BJ (cell line): ENCODE measurements around the gene CGA. TPM values are rescaled to one million over a fixed set of nuclear protein-coding genes. Genes with fewer than 3 reads are reported as not detected.

Experiments
- CTCF ChIA-PET: fragments of 350-600 bp; formaldehyde crosslinking; extraction: SDS; loops from one replicate; lab custom pipeline; 2021; ENCODE audit warnings: antibody characterized with exemption, inconsistent platforms; lab: Yijun Ruan, JAX
- POLR2A ChIA-PET: fragments of 300-600 bp; sonication (Branson Sonifier 250); formaldehyde crosslinking; extraction: SDS; loops from one replicate; lab custom pipeline; 2021; ENCODE audit warnings: antibody characterized with exemption; lab: Charles Lee
- DNase-seq: peaks from one replicate; pipeline ENCODE4 v3.0.0-alpha.2; 2011; ENCODE audit warnings: low read depth
- H3K27me3 ChIP-seq: 2 replicates; pipeline ENCODE4 v1.6.0; 2011; ENCODE audit warnings: low read length; ENCODE audit not compliant: control insufficient read depth, insufficient read depth
- H3K36me3 ChIP-seq: 2 replicates; pipeline ENCODE4 v1.5.1; 2011; ENCODE audit warnings: low read length; ENCODE audit not compliant: control insufficient read depth, insufficient read depth
- H3K4me3 ChIP-seq: 2 replicates; pipeline ENCODE4 v1.5.1; 2011; ENCODE audit warnings: low read depth, mild to moderate bottlenecking, control low read depth, low read length
- CTCF ChIP-seq: IDR thresholded peaks from 2 replicates; pipeline ENCODE4 v1.5.1; 2011; ENCODE audit warnings: low read depth, mild to moderate bottlenecking, control low read depth, inconsistent platforms, low read length, moderate library complexity; ENCODE audit not compliant: insufficient read depth
- polyA plus RNA-seq: library from polyadenylated mRNA; depleted of rRNA; stranded (reverse); fragments of >200 nt; gene quantifications from 2 replicates; pipeline ENCODE4 v1.2.3, GENCODE V29; 2011

The CGA gene
- polyA plus RNA-seq, 1 experiment = 2.6 TPM

- ChIA-PET POLR2A (no interaction called here), CTCF (interaction anchor here (1.1 to 1.3 kb wide), 2 partner anchors 24 to 35 kb away, joined by 3 to 4 read pairs; no protein-coding TSS in a partner anchor)
- no peaks in the 10 kb centered on the region for H3K36me3 ChIP-seq
- TF ChIP-seq CTCF = no peak
- no peaks in the 10 kb centered on the region for H3K27me3 ChIP-seq
- no peak for DNase-seq
- H3K4me3 ChIP-seq = no peak overlapping the region
These were observed 20.7 kb upstream of the CGA start for GRCh38 chr6:87115402-87116135.

- no peaks in the 10 kb centered on the region for H3K27me3 ChIP-seq
- POLR2A ChIA-PET = interaction anchor here (0.6 kb wide), 1 partner anchor 110 kb away, joined by 5 read pairs; no protein-coding TSS in a partner anchor
- no peak for TF ChIP-seq CTCF
- no peak overlapping the region for H3K4me3 ChIP-seq
- no peak for DNase-seq
- H3K36me3 ChIP-seq = no peaks in the 10 kb centered on the region
- CTCF ChIA-PET = interaction anchor here (1.0 kb wide), 1 partner anchor 10 kb away, joined by 3 read pairs; no protein-coding TSS in a partner anchor
These were observed 15.7 kb upstream of the CGA start for GRCh38 chr6:87110636-87111035.

DNA sequence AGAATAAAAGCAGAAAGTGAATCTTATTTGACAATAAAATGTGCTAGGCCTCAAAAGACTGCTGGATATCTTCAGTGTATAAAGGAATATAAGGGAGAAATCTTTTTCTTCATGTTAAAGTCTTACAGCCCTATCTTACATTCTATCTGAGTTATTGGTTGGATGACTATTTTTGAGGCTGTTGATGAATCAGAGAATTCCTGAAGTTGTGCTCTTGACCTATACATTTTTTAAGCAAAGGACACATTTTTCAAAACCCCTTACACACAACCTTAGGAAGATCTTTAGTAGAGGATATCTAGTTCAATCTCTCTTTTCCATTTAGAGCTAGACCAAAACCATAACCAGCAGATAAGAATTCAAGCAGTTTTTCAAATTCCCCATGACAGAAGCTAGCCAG is 10.9 kb upstream of the CGA start:
- ChIA-PET CTCF (no interaction called here), POLR2A (no interaction called here)
- Histone ChIP-seq H3K27me3 (no peaks in the 10 kb centered on the region), H3K4me3 (no peak overlapping the region), H3K36me3 (no peaks in the 10 kb centered on the region)
- TF ChIP-seq CTCF = no peak
- peak; percentile 20 for DNase-seq

DNA sequence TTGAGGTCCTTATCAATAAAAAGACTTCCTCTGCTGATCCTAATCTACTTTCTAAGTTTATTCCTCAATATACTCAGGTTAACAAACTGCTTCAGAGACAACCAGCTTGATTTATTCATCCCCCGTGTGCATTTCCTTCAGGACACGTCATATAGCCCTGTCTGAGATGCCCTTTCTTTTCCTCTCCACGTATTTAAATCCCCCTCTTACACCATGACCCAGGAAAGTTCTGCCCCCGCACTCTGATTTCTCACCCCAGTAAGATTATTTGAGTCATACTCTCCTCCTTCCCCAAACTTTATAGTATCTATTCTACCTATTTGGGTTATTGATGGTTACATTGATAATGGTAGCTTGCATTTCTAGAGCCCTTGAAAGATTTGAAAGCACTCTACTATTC is 9.8 kb upstream of the CGA start:
- Histone ChIP-seq H3K27me3 (no peaks in the 10 kb centered on the region), H3K4me3 (no peak overlapping the region), H3K36me3 (no peaks in the 10 kb centered on the region)
- POLR2A ChIA-PET = interaction anchor here (0.6 kb wide), 1 partner anchor 593 kb away, joined by 3 read pairs; no protein-coding TSS in a partner anchor
- DNase-seq = no peak
- TF ChIP-seq CTCF = no peak
- CTCF ChIA-PET = interaction anchor here (0.6 to 1.0 kb wide), 3 partner anchors 15 to 218 kb away, joined by 3 read pairs; no protein-coding TSS in a partner anchor

- ChIA-PET POLR2A (no interaction called here), CTCF (interaction anchor here (0.6 to 0.7 kb wide), 2 partner anchors 15 to 18 kb away, joined by 3 read pairs; no protein-coding TSS in a partner anchor)
- DNase-seq = no peak
- Histone ChIP-seq H3K27me3 (no peaks in the 10 kb centered on the region), H3K4me3 (no peak overlapping the region), H3K36me3 (no peaks in the 10 kb centered on the region)
- no peak for TF ChIP-seq CTCF
These were observed 9.2 kb upstream of the CGA start for GRCh38 chr6:87103977-87104601.
